CD4-positive, alpha-beta T cell treated with Interleukin-15 for 1 hour (primary cell): Measurements from ENCODE around the gene MUC20.
"Not testable (repeated sequence)": the region's sequence is repeated elsewhere in the genome, so short reads cannot be mapped to it uniquely, and the experiment has no call there.

Source experiments
- DNase-seq: peaks from one replicate; pipeline ENCODE4 v3.0.0-alpha.2; 2020

The MUC20 gene

DNA sequence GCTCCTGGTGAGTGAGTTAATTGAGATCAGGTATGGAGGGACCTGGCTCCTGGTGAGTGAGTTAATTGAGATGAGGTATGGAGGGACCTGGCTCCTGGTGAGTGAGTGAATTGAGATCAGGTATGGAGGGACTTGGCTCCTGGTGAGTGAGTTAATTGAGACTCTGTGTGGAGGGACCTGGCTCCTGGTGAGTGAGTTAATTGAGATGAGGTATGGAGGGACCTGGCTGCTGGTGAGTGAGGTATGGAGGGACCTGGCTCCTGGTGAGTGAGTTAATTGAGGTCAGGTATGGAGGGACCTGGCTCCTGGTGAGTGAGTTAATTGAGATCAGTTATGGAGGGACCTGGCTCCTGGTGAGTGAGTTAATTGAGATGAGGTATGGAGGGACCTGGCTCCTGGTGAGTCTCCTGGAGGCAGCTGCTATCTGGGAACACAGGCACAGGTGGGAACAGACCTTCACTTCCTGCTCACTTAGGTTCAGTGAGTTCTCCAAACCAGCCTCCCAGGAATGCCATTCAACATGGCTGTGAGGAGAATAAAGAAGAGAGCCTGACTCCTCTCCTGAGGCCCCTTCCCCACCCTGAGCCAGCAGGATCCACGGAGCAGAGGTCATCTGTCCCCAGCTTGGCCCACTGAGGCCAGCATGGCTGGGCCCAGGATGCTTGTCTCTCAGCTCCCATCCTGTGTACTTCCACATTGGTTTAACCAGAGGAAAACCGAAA, 9.5 kb upstream of the MUC20 start:
- not testable (repeated sequence) for DNase-seq

GRCh38 chr3:195711813-195712534, 8.8 kb upstream of the MUC20 start:
- no peak for DNase-seq

DNA sequence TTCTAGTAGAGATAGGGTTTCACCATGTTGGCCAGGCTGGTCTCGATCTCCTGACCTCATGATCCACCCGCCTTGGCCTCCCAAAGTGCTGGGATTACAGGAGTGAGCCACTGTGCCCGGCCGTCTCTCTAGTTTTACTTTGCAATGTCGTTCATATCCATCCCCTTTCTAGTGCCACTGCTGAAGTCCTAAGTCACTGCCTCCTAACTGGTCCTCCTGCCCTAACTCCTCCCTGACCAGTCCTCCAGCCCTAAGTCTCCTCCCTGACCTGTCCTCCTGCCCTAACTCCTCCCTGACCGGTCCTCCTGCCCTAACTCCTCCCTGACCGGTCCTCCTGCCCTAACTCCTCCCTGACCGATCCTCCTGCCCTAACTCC, 8.3 kb upstream of the MUC20 start:
- DNase-seq, result not testable (repeated sequence)

- not testable (repeated sequence) for DNase-seq
Observed at GRCh38 chr3:195713150-195713549, 7.6 kb upstream of the MUC20 start.

- no peak for DNase-seq
Observed at GRCh38 chr3:195714380-195715011, 6.3 kb upstream of the MUC20 start.

DNA sequence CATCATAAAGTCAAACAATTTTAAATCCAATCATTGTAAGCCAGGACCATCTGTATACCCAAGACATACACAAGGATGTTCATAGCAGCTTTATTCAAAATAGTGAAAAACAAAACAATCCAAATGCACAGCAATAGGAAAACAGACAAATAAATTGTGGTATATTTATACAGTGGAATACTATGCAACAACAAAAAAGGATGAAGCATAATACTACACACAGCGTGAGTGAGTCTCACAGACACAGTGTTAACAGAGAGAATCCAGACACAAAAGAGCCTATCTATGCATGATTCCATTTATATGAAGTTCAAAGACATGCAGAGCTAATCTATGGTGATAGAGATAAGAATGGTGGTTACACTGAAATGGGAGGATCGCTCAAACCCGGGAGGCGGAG, 5.6 kb upstream of the MUC20 start:
- no peak for DNase-seq

- DNase-seq, result no peak
Observed at GRCh38 chr3:195715583-195716266, 5.1 kb upstream of the MUC20 start.

DNA sequence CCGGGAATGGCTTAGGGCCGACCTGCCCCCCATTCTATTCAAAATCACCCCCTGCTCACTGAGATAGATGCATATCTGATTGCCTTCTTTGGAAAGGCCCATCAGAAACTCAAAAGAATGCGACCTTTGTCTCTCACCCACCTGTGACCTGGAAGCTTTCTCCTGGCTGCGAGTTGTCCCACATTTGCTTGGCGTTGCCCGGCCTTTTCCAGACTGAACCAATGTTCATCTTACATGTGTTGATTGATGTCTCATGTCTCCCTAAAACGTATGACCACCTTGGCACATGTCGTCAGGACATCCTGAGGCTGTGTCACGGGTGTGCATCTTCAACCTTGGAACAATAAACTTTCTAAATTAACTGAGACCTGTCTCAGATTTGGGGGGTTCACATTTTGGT, 3.4 kb upstream of the MUC20 start:
- no peak for DNase-seq

DNA sequence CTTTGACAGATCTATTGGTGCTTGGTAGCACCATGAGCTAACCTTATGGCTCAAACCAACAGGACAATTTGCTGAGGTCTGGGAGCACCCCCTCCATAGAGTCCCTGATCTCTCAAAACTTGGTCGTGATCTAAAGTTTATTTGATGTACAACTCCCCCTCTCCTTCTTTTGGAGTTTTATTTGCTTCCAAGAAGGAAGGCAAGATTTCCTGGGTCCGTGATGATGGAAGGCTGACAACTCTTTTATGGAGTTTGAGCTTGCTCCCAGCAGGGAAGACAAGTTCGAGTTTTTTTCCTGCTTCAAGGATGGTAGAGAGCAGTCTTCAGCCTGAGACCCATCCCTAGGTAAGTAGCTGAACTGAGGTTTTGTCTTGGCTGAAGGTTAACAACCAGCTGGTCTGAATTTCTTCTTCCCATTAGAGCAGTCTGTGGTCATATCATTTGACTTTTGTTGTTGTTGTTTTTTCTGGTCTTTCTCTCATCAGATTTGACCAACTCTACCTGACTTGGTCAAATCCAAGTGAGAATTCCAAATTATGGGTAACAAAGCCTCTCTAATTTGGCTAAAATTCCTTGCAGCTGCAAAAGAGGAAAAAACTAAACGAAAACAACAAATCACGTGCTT, 2.8 kb upstream of the MUC20 start:
- DNase-seq, result no peak

DNA sequence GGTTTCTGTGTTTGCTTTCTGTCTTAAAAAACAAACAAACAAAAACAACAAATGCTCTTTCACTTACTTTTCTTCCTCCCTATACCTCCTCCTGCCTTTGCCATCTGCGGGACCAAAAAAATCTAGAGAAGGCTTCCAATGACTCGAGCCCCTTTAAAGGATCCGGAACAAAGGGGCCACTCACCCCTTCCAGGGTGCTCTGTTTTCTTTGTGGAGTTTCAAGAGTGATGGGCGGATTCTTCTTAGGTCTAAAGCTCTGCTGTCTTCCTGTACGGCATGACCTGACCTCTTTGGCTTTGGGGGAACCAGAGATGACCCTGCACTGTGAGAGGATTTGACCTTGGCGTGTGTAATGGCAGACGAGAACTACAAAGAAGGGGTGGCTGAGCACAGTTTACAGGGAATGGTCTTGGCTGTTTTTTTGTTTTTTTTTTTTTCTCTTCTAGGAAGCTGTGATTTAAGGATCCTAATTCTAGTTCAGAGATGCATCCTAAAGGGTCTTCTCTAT, 2.2 kb upstream of the MUC20 start:
- DNase-seq, result no peak

GRCh38 chr3:195719514-195720254, 1.1 kb upstream of the MUC20 start:
- DNase-seq, result not testable (repeated sequence)

GRCh38 chr3:195722139-195722995, 1.6 kb downstream of the MUC20 start:
- not testable (repeated sequence) for DNase-seq

- DNase-seq, result not testable (repeated sequence)
Observed at GRCh38 chr3:195722996-195723345, 2.2 kb downstream of the MUC20 start.

DNA sequence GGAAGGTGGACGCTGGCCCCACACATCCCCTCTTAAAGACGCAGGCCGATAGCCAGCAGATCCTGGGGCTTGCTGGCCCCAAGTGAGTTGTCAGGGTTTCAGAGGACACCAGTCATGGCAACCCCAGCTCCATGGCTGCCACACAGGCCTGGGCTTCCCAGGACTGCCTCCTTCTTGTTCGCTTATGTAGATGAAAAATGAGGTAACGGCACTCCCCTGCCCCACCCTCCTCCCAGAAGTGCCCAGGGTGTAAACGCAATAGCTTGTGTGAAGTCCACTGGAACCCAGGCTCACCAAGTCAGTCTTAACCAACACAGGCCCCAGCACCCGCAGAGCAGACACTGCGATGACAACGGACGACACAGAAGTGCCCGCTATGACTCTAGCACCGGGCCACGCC, 3.6 kb downstream of the MUC20 start:
- DNase-seq, result not testable (repeated sequence)

DNA sequence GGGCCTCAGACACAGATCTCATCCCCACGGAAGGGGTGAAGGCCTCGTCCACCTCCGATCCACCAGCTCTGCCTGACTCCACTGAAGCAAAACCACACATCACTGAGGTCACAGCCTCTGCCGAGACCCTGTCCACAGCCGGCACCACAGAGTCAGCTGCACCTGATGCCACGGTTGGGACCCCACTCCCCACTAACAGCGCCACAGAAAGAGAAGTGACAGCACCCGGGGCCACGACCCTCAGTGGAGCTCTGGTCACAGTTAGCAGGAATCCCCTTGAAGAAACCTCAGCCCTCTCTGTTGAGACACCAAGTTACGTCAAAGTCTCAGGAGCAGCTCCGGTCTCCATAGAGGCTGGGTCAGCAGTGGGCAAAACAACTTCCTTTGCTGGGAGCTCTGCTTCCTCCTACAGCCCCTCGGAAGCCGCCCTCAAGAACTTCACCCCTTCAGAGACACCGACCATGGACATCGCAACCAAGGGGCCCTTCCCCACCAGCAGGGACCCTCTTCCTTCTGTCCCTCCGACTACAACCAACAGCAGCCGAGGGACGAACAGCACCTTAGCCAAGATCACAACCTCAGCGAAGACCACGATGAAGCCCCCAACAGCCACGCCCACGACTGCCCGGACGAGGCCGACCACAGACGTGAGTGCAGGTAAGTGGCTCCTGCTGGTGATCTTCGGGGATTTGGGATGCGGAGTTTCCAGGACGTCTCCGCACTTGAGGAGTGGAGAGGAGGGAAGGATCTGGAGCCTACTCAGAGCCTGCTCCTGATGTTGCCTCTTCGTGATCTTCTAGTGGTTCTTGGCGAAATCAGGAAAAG, 5.3 kb downstream of the MUC20 start:
- DNase-seq, result not testable (repeated sequence)

DNA sequence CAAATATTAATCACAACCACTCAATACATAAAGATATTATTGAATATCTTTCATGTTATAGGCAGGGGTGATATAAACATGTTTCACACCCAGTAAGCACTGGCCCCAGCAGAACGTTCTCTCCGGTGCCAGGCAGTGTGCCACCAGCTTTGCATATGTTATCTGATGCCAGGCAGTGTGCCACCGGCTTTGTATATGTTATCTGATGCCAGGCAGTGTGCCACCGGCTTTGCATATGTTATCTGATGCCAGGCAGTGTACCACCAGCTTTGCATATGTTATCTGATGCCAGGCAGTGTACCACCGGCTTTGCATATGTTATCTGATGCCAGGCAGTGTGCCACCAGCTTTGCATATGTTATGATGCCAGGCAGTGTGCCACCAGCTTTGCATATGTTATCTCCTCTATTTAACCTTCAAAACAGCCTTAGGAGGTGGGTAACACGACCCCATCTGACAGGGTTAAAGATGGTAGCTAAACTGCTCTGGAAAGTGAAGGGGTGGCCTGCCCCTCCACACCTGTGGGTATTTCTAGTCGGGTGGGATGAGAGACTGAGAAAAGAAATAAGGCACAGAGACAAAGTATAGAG, 6.9 kb downstream of the MUC20 start:
- DNase-seq, result no peak

GRCh38 chr3:195728789-195729188, 8.0 kb downstream of the MUC20 start:
- not testable (repeated sequence) for DNase-seq

- no peak for DNase-seq
Observed at GRCh38 chr3:195729476-195730251, 8.9 kb downstream of the MUC20 start.

DNA sequence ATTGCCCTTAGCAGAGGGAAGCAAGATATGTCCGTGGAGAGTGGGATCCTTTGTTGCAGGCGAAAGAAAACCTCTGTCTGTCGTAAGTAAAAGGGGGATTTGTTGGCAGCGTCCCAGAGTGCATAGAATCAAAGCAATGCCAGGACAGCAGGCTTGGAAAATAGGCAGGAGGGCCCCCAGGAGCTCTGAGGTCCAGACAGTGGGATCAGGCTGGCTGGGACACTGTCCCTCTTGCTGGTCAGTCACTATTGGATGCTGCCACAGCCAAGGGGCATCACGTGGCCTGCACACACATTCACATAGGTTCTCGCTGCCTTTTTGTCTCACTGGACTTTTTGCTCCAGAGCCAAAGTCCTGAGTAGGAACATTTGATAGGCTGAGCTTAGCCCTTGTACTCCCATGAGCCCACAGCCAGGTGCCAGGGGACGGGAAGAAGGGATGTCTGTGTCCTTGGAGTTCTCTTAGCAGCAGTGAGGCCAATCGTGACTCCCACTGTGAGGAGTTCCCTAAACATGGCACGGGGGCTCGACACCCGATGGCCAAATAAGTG, 10.7 kb downstream of the MUC20 start:
- no peak for DNase-seq
